ENCODE results near the gene NUFIP2. TPM values are rescaled to one million over a fixed set of nuclear protein-coding genes. Genes with fewer than 3 reads are reported as not detected.

The NUFIP2 gene
- total and polyA plus RNA-seq, 2 donors (not counting 1 experiment from before 2014, with no cell fraction given), result 9.6 to 83.5 TPM

GRCh38 chr17:29292992-29293889 is 707 bp downstream of the NUFIP2 start:
- Histone ChIP-seq H2AFZ (ENCODE audit: insufficient read depth, low read depth, low read length, poor library complexity, severe bottlenecking) (peak overlapping the region; percentile 66), H3K79me2 (ENCODE audit: control insufficient read depth, insufficient read depth, low read length) (peaks cover 50% of the 10 kb centered on the region), H3K9ac (ENCODE audit: low read length) (peak overlapping the region; percentile 86), H3K9me3 (ENCODE audit: control extremely low read depth in 1 of 3, control insufficient read depth in 2 of 3, insufficient read depth in 1 of 3, low read length in 2 of 3) (no peaks in the 10 kb centered on the region), H3K27ac (ENCODE audit: low read length in 2 of 2) (peak overlapping the region; percentile 73 to 94), H3K27me3 (replicated peaks in 1 of 4; ENCODE audit: control extremely low read depth in 1 of 4, control insufficient read depth in 3 of 4, insufficient read depth in 4 of 4, low read length in 3 of 4) (no peaks in the 10 kb centered on the region), H4K20me1 (ENCODE audit: control insufficient read depth, insufficient read depth, low read length, poor library complexity, severe bottlenecking) (peaks cover 50% of the 10 kb centered on the region), H3K36me3 (replicated peaks in 1 of 2; ENCODE audit: control extremely low read depth in 1 of 2, control insufficient read depth in 1 of 2, extremely low read depth in 1 of 2, insufficient read depth in 2 of 2, low read length in 1 of 2) (peaks cover 2 to 18% of the 10 kb centered on the region in 2 experiments), H3K4me2 (replicated peaks; ENCODE audit: low read depth, low read length, poor library complexity, severe bottlenecking) (peak overlapping the region; percentile 88), H3K4me1 (ENCODE audit: control insufficient read depth in 2 of 2, insufficient read depth in 2 of 2, low read length in 2 of 2) (peaks cover 35 to 38% of the 10 kb centered on the region in 2 donors), H3K4me3 (ENCODE audit: control extremely low read depth in 1 of 5, extremely low read depth in 1 of 5, insufficient read depth in 1 of 5, low read depth in 2 of 5, low read length in 4 of 5) (peak overlapping the region; percentile 89 to 95 (median 91))
- H3K9me3 Mint-ChIP-seq (ENCODE audit: insufficient read depth), result no peaks in the 10 kb centered on the region
- intact Hi-C loops (cut with micrococcal nuclease), result loop anchor here (5.0 to 10.0 kb wide), 5 partner anchors 274 to 1084 kb away; partner anchors contain the start of genes ABHD15, CPD, RAB34 and RPL23A
- 2% methylated on average over 27 of the region's 54 CpGs for WGBS (ENCODE audit: insufficient coverage)
- no peaks in the 10 kb centered on the region for H3K27me3 Mint-ChIP-seq
- peak; percentile 74 for DNase-seq
- H3K27ac Mint-ChIP-seq, result peak overlapping the region; percentile 97
- POLR2A ChIA-PET, result interaction anchor here (0.5 to 1.6 kb wide), 9 partner anchors 9 to 564 kb away, joined by 3 to 8 read pairs (median 3); partner anchors contain the start of genes PHF12 and TAOK1
- no peak for TF ChIP-seq CTCF (IDR thresholded peaks at IDR 0.05)
- no peak for TF ChIP-seq EZH2 (IDR thresholded peaks at IDR 0.05; ENCODE audit: borderline replicate concordance, insufficient read depth, low read depth, low read length, poor library complexity, severe bottlenecking)
- CTCF ChIA-PET, result interaction anchor here (0.6 to 4.1 kb wide), 16 partner anchors 10 to 649 kb away, joined by 3 to 21 read pairs (median 4); partner anchors contain the start of gene MYO18A
- peaks cover 37% of the 10 kb centered on the region for H3K4me1 Mint-ChIP-seq
- ATAC-seq (ENCODE audit: low read depth), result peak; percentile 12
- H3K4me3 Mint-ChIP-seq, result peak overlapping the region; percentile 97
